NB4 (cell line): ENCODE measurements around the gene SEZ6L.

Source experiments
- POLR2A ChIP-seq: IDR thresholded peaks from 2 replicates; pipeline ENCODE4 v1.6.1; 2011; ENCODE audit warnings: mild to moderate bottlenecking; ENCODE audit not compliant: insufficient read length; ENCODE audit errors: extremely low read depth
- TF ChIP-seq, protein P1 (sequence below): IDR thresholded peaks from 2 replicates; pipeline ENCODE4 v1.6.1; 2011; ENCODE audit warnings: low read depth, low read length

- TF ChIP-seq, protein P1, sequence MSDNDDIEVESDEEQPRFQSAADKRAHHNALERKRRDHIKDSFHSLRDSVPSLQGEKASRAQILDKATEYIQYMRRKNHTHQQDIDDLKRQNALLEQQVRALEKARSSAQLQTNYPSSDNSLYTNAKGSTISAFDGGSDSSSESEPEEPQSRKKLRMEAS, result no peak
- no peak for TF ChIP-seq POLR2A
These were observed 117.0 kb downstream of the SEZ6L start for GRCh38 chr22:26286091-26286820.
